Dendritic cell treated with granulocyte-macrophage colony-stimulating factor and Interleukin-4, amounts not matched to agents 40 ng/mL and 50 ng/mL, for 4 days (primary cell): Measurements from ENCODE around the gene DMKN.

Source experiments
- H3K27ac Mint-ChIP-seq: one replicate; pipeline ENCODE4 v1.8.0; 2022; ENCODE audit warnings: mild to moderate bottlenecking, mixed read lengths
- H3K27me3 Mint-ChIP-seq: one replicate; pipeline ENCODE4 v1.8.0; 2022; ENCODE audit warnings: mild to moderate bottlenecking, mixed read lengths
- H3K36me3 Mint-ChIP-seq: one replicate; pipeline ENCODE4 v1.8.0; 2022; ENCODE audit warnings: low read depth, mixed read lengths
- H3K4me1 Mint-ChIP-seq: one replicate; pipeline ENCODE4 v1.8.0; 2022; ENCODE audit warnings: low read depth, mixed read lengths
- H3K4me3 Mint-ChIP-seq: one replicate; pipeline ENCODE4 v1.8.0; 2022; ENCODE audit warnings: mild to moderate bottlenecking, moderate library complexity, mixed read lengths
- H3K9me3 Mint-ChIP-seq: one replicate; pipeline ENCODE4 v1.8.0; 2022; ENCODE audit warnings: mixed read lengths
- intact Hi-C: fragments of 100-400 bp; cut with micrococcal nuclease; formaldehyde crosslinking; loops from one replicate; pipeline ENCODE4 v1.15.0; 2022

The DMKN gene

GRCh38 chr19:35507561-35507960 lies 5.9 kb downstream of the DMKN start:
- no peaks in the 10 kb centered on the region for H3K36me3 Mint-ChIP-seq
- intact Hi-C loops = no loop called here
- H3K9me3 Mint-ChIP-seq = no peaks in the 10 kb centered on the region
- H3K27me3 Mint-ChIP-seq = peaks cover 82% of the 10 kb centered on the region
- H3K27ac Mint-ChIP-seq = no peak overlapping the region
- no peak overlapping the region for H3K4me3 Mint-ChIP-seq
- peaks cover 9% of the 10 kb centered on the region for H3K4me1 Mint-ChIP-seq

- H3K27me3 Mint-ChIP-seq = peaks cover 74% of the 10 kb centered on the region
Observed at GRCh38 chr19:35506011-35506410, 7.4 kb downstream of the DMKN start.

GRCh38 chr19:35502751-35503150 lies 10.7 kb downstream of the DMKN start:
- H3K4me1 Mint-ChIP-seq = no peaks in the 10 kb centered on the region
- H3K36me3 Mint-ChIP-seq = no peaks in the 10 kb centered on the region
- H3K27me3 Mint-ChIP-seq = peaks cover 51% of the 10 kb centered on the region
- intact Hi-C loops = no loop called here
- H3K27ac Mint-ChIP-seq = no peak overlapping the region
- no peak overlapping the region for H3K4me3 Mint-ChIP-seq
- no peaks in the 10 kb centered on the region for H3K9me3 Mint-ChIP-seq

More at GRCh38 chr19:35506011-35506410, 7.4 kb downstream of the DMKN start:
- H3K36me3 Mint-ChIP-seq = no peaks in the 10 kb centered on the region
- H3K4me3 Mint-ChIP-seq = no peak overlapping the region
- no peak overlapping the region for H3K27ac Mint-ChIP-seq
- peaks cover 9% of the 10 kb centered on the region for H3K4me1 Mint-ChIP-seq
- H3K9me3 Mint-ChIP-seq = no peaks in the 10 kb centered on the region
- intact Hi-C loops = no loop called here

- Mint-ChIP-seq H3K36me3 (no peaks in the 10 kb centered on the region), H3K4me1 (no peaks in the 10 kb centered on the region), H3K4me3 (no peak overlapping the region), H3K27me3 (peaks cover 46% of the 10 kb centered on the region), H3K9me3 (no peaks in the 10 kb centered on the region), H3K27ac (no peak overlapping the region)
- intact Hi-C loops = no loop called here
Observed at GRCh38 chr19:35501684-35502083, 11.8 kb downstream of the DMKN start.

GRCh38 chr19:35500611-35501010 lies 12.8 kb downstream of the DMKN start:
- Mint-ChIP-seq H3K36me3 (no peaks in the 10 kb centered on the region), H3K4me1 (no peaks in the 10 kb centered on the region), H3K27ac (no peak overlapping the region), H3K27me3 (peaks cover 42% of the 10 kb centered on the region), H3K9me3 (no peaks in the 10 kb centered on the region), H3K4me3 (no peak overlapping the region)
- intact Hi-C loops = no loop called here

- no peak overlapping the region for H3K27ac Mint-ChIP-seq
- no peak overlapping the region for H3K4me3 Mint-ChIP-seq
- intact Hi-C loops = no loop called here
- no peaks in the 10 kb centered on the region for H3K9me3 Mint-ChIP-seq
- H3K4me1 Mint-ChIP-seq = peaks cover 8% of the 10 kb centered on the region
- no peaks in the 10 kb centered on the region for H3K36me3 Mint-ChIP-seq
- H3K27me3 Mint-ChIP-seq = peaks cover 37% of the 10 kb centered on the region
Observed at GRCh38 chr19:35498984-35499527, 14.4 kb downstream of the DMKN start.

GRCh38 chr19:35498220-35498619 lies 15.2 kb downstream of the DMKN start:
- Mint-ChIP-seq H3K4me1 (peaks cover 8% of the 10 kb centered on the region), H3K27ac (no peak overlapping the region), H3K36me3 (no peaks in the 10 kb centered on the region), H3K9me3 (no peaks in the 10 kb centered on the region), H3K27me3 (peaks cover 42% of the 10 kb centered on the region), H3K4me3 (no peak overlapping the region)
- intact Hi-C loops = no loop called here

- intact Hi-C loops = no loop called here
Observed at GRCh38 chr19:35497406-35497805, 16.0 kb downstream of the DMKN start.

GRCh38 chr19:35495107-35496064 lies 18.1 kb downstream of the DMKN start:
- no peaks in the 10 kb centered on the region for H3K36me3 Mint-ChIP-seq
- H3K4me1 Mint-ChIP-seq = peaks cover 8% of the 10 kb centered on the region
- H3K27ac Mint-ChIP-seq = no peak overlapping the region
- peaks cover 46% of the 10 kb centered on the region for H3K27me3 Mint-ChIP-seq
- no peaks in the 10 kb centered on the region for H3K9me3 Mint-ChIP-seq
- no peak overlapping the region for H3K4me3 Mint-ChIP-seq
- intact Hi-C loops = loop anchor here (1.0 kb wide), 1 partner anchor 226 kb away; no protein-coding TSS in a partner anchor

More at GRCh38 chr19:35497406-35497805, 16.0 kb downstream of the DMKN start:
- H3K36me3 Mint-ChIP-seq = no peaks in the 10 kb centered on the region
- H3K4me1 Mint-ChIP-seq = peaks cover 8% of the 10 kb centered on the region
- H3K27me3 Mint-ChIP-seq = peaks cover 39% of the 10 kb centered on the region
- no peaks in the 10 kb centered on the region for H3K9me3 Mint-ChIP-seq
- H3K27ac Mint-ChIP-seq = no peak overlapping the region
- H3K4me3 Mint-ChIP-seq = no peak overlapping the region

- H3K9me3 Mint-ChIP-seq = no peaks in the 10 kb centered on the region
Observed at GRCh38 chr19:35493971-35494370, 19.5 kb downstream of the DMKN start.

GRCh38 chr19:35491836-35492360 lies 21.6 kb downstream of the DMKN start:
- H3K9me3 Mint-ChIP-seq = no peaks in the 10 kb centered on the region
- no peaks in the 10 kb centered on the region for H3K36me3 Mint-ChIP-seq
- H3K4me1 Mint-ChIP-seq = peaks cover 8% of the 10 kb centered on the region
- no peak overlapping the region for H3K27ac Mint-ChIP-seq
- no peak overlapping the region for H3K4me3 Mint-ChIP-seq
- intact Hi-C loops = no loop called here
- peaks cover 64% of the 10 kb centered on the region for H3K27me3 Mint-ChIP-seq

More at GRCh38 chr19:35493971-35494370, 19.5 kb downstream of the DMKN start:
- H3K4me1 Mint-ChIP-seq = peaks cover 8% of the 10 kb centered on the region
- H3K4me3 Mint-ChIP-seq = no peak overlapping the region
- no peak overlapping the region for H3K27ac Mint-ChIP-seq
- H3K36me3 Mint-ChIP-seq = no peaks in the 10 kb centered on the region
- intact Hi-C loops = no loop called here
- H3K27me3 Mint-ChIP-seq = peaks cover 54% of the 10 kb centered on the region

GRCh38 chr19:35490364-35490763 lies 23.1 kb downstream of the DMKN start, which contains the start of gene KRTDAP:
TSS of gene KRTDAP (minus strand) at chr19:35490464. CDS start at chr19:35490442, 22 bp downstream.
- no peak within 1 kb of the TSS for H3K4me3 Mint-ChIP-seq
- H3K9me3 Mint-ChIP-seq = no peaks in the 10 kb centered on the region
- peaks cover 7% of the 10 kb centered on the region for H3K4me1 Mint-ChIP-seq
- no peaks in the 10 kb centered on the region for H3K36me3 Mint-ChIP-seq
- intact Hi-C loops = no loop called here
- no peak within 1 kb of the TSS for H3K27ac Mint-ChIP-seq
- H3K27me3 Mint-ChIP-seq = peaks cover 69% of the 10 kb centered on the region

GRCh38 chr19:35488677-35489076 lies 24.8 kb downstream of the DMKN start:
- peaks cover 65% of the 10 kb centered on the region for H3K27me3 Mint-ChIP-seq
- H3K4me1 Mint-ChIP-seq = no peaks in the 10 kb centered on the region
- intact Hi-C loops = no loop called here
- no peaks in the 10 kb centered on the region for H3K9me3 Mint-ChIP-seq
- H3K36me3 Mint-ChIP-seq = no peaks in the 10 kb centered on the region
- H3K27ac Mint-ChIP-seq = no peak overlapping the region
- no peak overlapping the region for H3K4me3 Mint-ChIP-seq

- intact Hi-C loops = no loop called here
- no peak overlapping the region for H3K4me3 Mint-ChIP-seq
- no peaks in the 10 kb centered on the region for H3K36me3 Mint-ChIP-seq
- H3K27me3 Mint-ChIP-seq = peaks cover 61% of the 10 kb centered on the region
- H3K4me1 Mint-ChIP-seq = no peaks in the 10 kb centered on the region
- no peak overlapping the region for H3K27ac Mint-ChIP-seq
- H3K9me3 Mint-ChIP-seq = no peaks in the 10 kb centered on the region
Observed at GRCh38 chr19:35487656-35488182, 25.7 kb downstream of the DMKN start.
